NCI-H460 (cell line): ENCODE results near the gene SLA2. TPM values are rescaled to one million over a fixed set of nuclear protein-coding genes. Genes with fewer than 3 reads are reported as not detected.

Experiments used
- small RNA-seq, 2 experiments: library from RNA; depleted of rRNA; stranded (forward); fragments of <200 nt; gene quantifications; one replicate each; pipeline ENCODE3, GENCODE V24; 2014
- total RNA-seq: library from RNA; depleted of rRNA; stranded (reverse); fragments of >200 nt; shearing (Covaris generic); gene quantifications from 2 replicates; pipeline ENCODE4 v1.2.3, GENCODE V29; 2014; rRNA removed

Gene SLA2
- total RNA-seq, 1 experiment from 2014 or later, result 0.05 TPM

Small RNAs within 50 kb of the gene (small RNA-seq; reads per million reads assigned to genes)
- gene RF00019, result 0 reads per million in 2 experiments

Other genes starting within 250 kb of the SLA2 start
- gene MYL9, start 104.7 kb downstream of the SLA2 start, total RNA-seq, result 0.66 and 1.2 TPM in 2 replicates
- gene TGIF2, start 72.6 kb downstream of the SLA2 start, total RNA-seq, result 8.6 and 9.2 TPM in 2 replicates
- gene RAB5IF, start 40.4 kb downstream of the SLA2 start, total RNA-seq, result 247 and 260 TPM in 2 replicates
- 15.6 and 16.7 TPM in 2 replicates for gene NDRG3, start 99.9 kb upstream of the SLA2 start, total RNA-seq
- gene DSN1, start 127.6 kb upstream of the SLA2 start, total RNA-seq, result 14.8 and 19.2 TPM in 2 replicates
- not detected in 2 replicates for gene TLDC2, start 229.9 kb upstream of the SLA2 start, total RNA-seq